H9 (cell line): ENCODE measurements around the gene ADAMTS17. TPM values are rescaled to one million over a fixed set of nuclear protein-coding genes. Genes with fewer than 3 reads are reported as not detected.

Experiments used
- DNase-seq: peaks from one replicate; pipeline ENCODE4 v3.0.0-alpha.2; 2017
- H2AFZ ChIP-seq: one replicate; pipeline ENCODE4 v1.6.1; 2013; ENCODE audit warnings: mild to moderate bottlenecking, low read length, control low read depth, moderate library complexity
- H2AK5ac ChIP-seq: 2 replicates; pipeline ENCODE4 v1.6.1; 2013; ENCODE audit warnings: low read length, control low read depth, mixed read lengths; ENCODE audit not compliant: insufficient read length
- H2BK120ac ChIP-seq: one replicate; pipeline ENCODE4 v1.6.1; 2013; ENCODE audit warnings: low read depth, mild to moderate bottlenecking, low read length, control low read depth, inconsistent platforms; ENCODE audit not compliant: poor library complexity, severe bottlenecking
- H2BK12ac ChIP-seq: 2 replicates; pipeline ENCODE4 v1.6.1; 2013; ENCODE audit warnings: low read length, control low read depth, mixed read lengths, low read depth; ENCODE audit not compliant: insufficient read length
- H2BK15ac ChIP-seq: 2 replicates; pipeline ENCODE4 v1.6.1; 2013; ENCODE audit warnings: low read depth, low read length, control low read depth
- H2BK20ac ChIP-seq: one replicate; pipeline ENCODE4 v1.6.1; 2013; ENCODE audit warnings: low read depth, mild to moderate bottlenecking, low read length, control low read depth, inconsistent platforms; ENCODE audit not compliant: poor library complexity, severe bottlenecking
- H2BK5ac ChIP-seq: 2 replicates; pipeline ENCODE4 v1.6.1; 2013; ENCODE audit warnings: low read length, control low read depth, mixed read lengths; ENCODE audit not compliant: insufficient read length
- H3K14ac ChIP-seq: 2 replicates; pipeline ENCODE4 v1.6.1; 2013; ENCODE audit warnings: low read length, control low read depth; ENCODE audit not compliant: insufficient read depth
- H3K18ac ChIP-seq: 2 replicates; pipeline ENCODE4 v1.6.1; 2013; ENCODE audit warnings: low read depth, mild to moderate bottlenecking, mixed read lengths, low read length, control low read depth; ENCODE audit not compliant: insufficient read length
- H3K23ac ChIP-seq: 2 replicates; pipeline ENCODE4 v1.6.1; 2013; ENCODE audit warnings: low read length, control low read depth, mixed read lengths, low read depth; ENCODE audit not compliant: insufficient read length
- H3K23me2 ChIP-seq: 2 replicates; pipeline ENCODE4 v1.6.1; 2013; ENCODE audit warnings: low read depth, mild to moderate bottlenecking, mixed read lengths, low read length, control low read depth; ENCODE audit not compliant: insufficient read length, poor library complexity, severe bottlenecking
- H3K27ac ChIP-seq: 2 replicates; pipeline ENCODE4 v1.5.1; 2013; ENCODE audit warnings: low read length, control low read depth, mixed read lengths, low read depth; ENCODE audit not compliant: insufficient read length
- H3K27me3 ChIP-seq: 2 replicates; pipeline ENCODE4 v1.6.1; 2013; ENCODE audit warnings: low read length, control low read depth, inconsistent platforms; ENCODE audit not compliant: insufficient read depth
- H3K4ac ChIP-seq: 2 replicates; pipeline ENCODE4 v1.6.1; 2013; ENCODE audit warnings: low read depth, mild to moderate bottlenecking, control low read depth, inconsistent platforms, low read length, moderate library complexity
- H3K4me1 ChIP-seq: 2 replicates; pipeline ENCODE4 v1.6.1; 2013; ENCODE audit warnings: low read length, control low read depth, inconsistent platforms; ENCODE audit not compliant: insufficient read depth
- H3K4me2 ChIP-seq: 2 replicates; pipeline ENCODE4 v1.6.1; 2013; ENCODE audit warnings: low read length, control low read depth, mixed read lengths; ENCODE audit not compliant: insufficient read length, insufficient read depth
- H3K56ac ChIP-seq: 2 replicates; pipeline ENCODE4 v1.6.1; 2013; ENCODE audit warnings: low read depth, mild to moderate bottlenecking, mixed read lengths, low read length, control low read depth; ENCODE audit not compliant: insufficient read length
- H3K79me1 ChIP-seq: 2 replicates; pipeline ENCODE4 v1.6.1; 2013; ENCODE audit warnings: low read depth, mild to moderate bottlenecking, moderate library complexity, low read length, control low read depth, inconsistent platforms; ENCODE audit not compliant: insufficient read depth, poor library complexity, severe bottlenecking
- H3K79me2 ChIP-seq: 2 replicates; pipeline ENCODE4 v1.6.1; 2013; ENCODE audit warnings: low read length, control low read depth, inconsistent platforms; ENCODE audit not compliant: insufficient read depth
- H3K9ac ChIP-seq: 2 replicates; pipeline ENCODE4 v1.6.1; 2013; ENCODE audit warnings: low read length, control low read depth, mixed read lengths; ENCODE audit not compliant: insufficient read length; ENCODE audit errors: extremely low read depth
- H3K9me3 ChIP-seq: one replicate; pipeline ENCODE4 v1.6.1; 2013; ENCODE audit warnings: low read depth, low read length, inconsistent platforms; ENCODE audit not compliant: control insufficient read depth
- H3T11ph ChIP-seq: one replicate; pipeline ENCODE4 v1.6.1; 2013; ENCODE audit warnings: mild to moderate bottlenecking, low read length, control low read depth, inconsistent platforms
- H4K20me1 ChIP-seq: one replicate; pipeline ENCODE4 v1.6.1; 2013; ENCODE audit not compliant: control insufficient read depth, insufficient read length, insufficient read depth
- H4K5ac ChIP-seq: 2 replicates; pipeline ENCODE4 v1.6.1; 2013; ENCODE audit warnings: low read depth, mild to moderate bottlenecking, mixed read lengths, low read length, control low read depth; ENCODE audit not compliant: insufficient read length
- H4K8ac ChIP-seq: replicated peaks from 2 replicates; pipeline ENCODE4 v1.6.1; 2013; ENCODE audit warnings: low read length, control low read depth, mixed read lengths, low read depth; ENCODE audit not compliant: insufficient read length
- H4K91ac ChIP-seq: 2 replicates; pipeline ENCODE4 v1.6.1; 2013; ENCODE audit warnings: low read depth, mild to moderate bottlenecking, moderate library complexity, mixed read lengths, low read length, control low read depth; ENCODE audit not compliant: insufficient read length
- H3K27ac Mint-ChIP-seq, 3 experiments: 2 replicates in 2 of 3; 3 replicates in 1 of 3; pipeline ENCODE4 v1.8.0; 2020 to 2021; ENCODE audit warnings: mixed read lengths in 3 of 3, mild to moderate bottlenecking in 1 of 3, moderate library complexity in 1 of 3
- H3K27me3 Mint-ChIP-seq: 2 replicates; pipeline ENCODE4 v1.8.0; 2021; ENCODE audit warnings: low read depth, mild to moderate bottlenecking, moderate library complexity, mixed read lengths
- H3K36me3 Mint-ChIP-seq, 3 experiments: 2 replicates in 2 of 3; 3 replicates in 1 of 3; pipeline ENCODE4 v1.8.0; 2020 to 2021; ENCODE audit warnings: low read depth in 3 of 3, mixed read lengths in 3 of 3; ENCODE audit not compliant: insufficient read depth in 1 of 3
- H3K4me1 Mint-ChIP-seq, 2 experiments: 2 replicates each; pipeline ENCODE4 v1.8.0; 2020; ENCODE audit warnings: mixed read lengths in 2 of 2
- H3K4me3 Mint-ChIP-seq, 2 experiments: 2 replicates in 1 of 2; 3 replicates in 1 of 2; pipeline ENCODE4 v1.8.0; 2020 to 2021; ENCODE audit warnings: mild to moderate bottlenecking in 2 of 2, mixed read lengths in 2 of 2, moderate library complexity in 1 of 2
- H3K9me3 Mint-ChIP-seq, 2 experiments: 2 replicates in 1 of 2; 3 replicates in 1 of 2; pipeline ENCODE4 v1.8.0; 2020; ENCODE audit warnings: mild to moderate bottlenecking in 2 of 2, mixed read lengths in 2 of 2, moderate library complexity in 1 of 2
- CTCF ChIP-seq: fragments of 200-600 bp; sonication (generic); conservative IDR thresholded peaks from 3 replicates; pipeline ENCODE4 v1.8.0; 2021; ENCODE audit warnings: antibody characterized with exemption, mild to moderate bottlenecking
- WGBS: extraction: QIAGEN DNeasy Blood & Tissue Kit; methylation state at CpG from one replicate; pipeline ENCODE4 v1.1.7; 2013; ENCODE audit warnings: missing lambda C conversion rate, low lambda C conversion rate, mixed read lengths; ENCODE audit not compliant: insufficient read length; ENCODE audit errors: extremely low coverage; 5-methylcytosine and 5-hydroxymethylcytosine counted together
- total RNA-seq: library from RNA; stranded (reverse); gene quantifications from 2 replicates; pipeline ENCODE4 v1.2.1, GENCODE V29; 2021

The ADAMTS17 gene
- total RNA-seq, 1 experiment from 2014 or later: 2.9 TPM

- Histone ChIP-seq H4K8ac (no peak overlapping the region), H3K14ac (no peak overlapping the region), H3K4ac (no peak overlapping the region), H3K9me3 (no peaks in the 10 kb centered on the region), H4K5ac (no peak overlapping the region), H3K9ac (no peak overlapping the region), H3K56ac (no peak overlapping the region), H2BK20ac (no peak overlapping the region), H2AK5ac (no peak overlapping the region), H3K4me2 (no peak overlapping the region), H3K23me2 (no peaks in the 10 kb centered on the region), H3K23ac (no peak overlapping the region), H2BK12ac (no peak overlapping the region), H2BK120ac (no peak overlapping the region), H3K4me1 (no peaks in the 10 kb centered on the region), H3K79me2 (no peaks in the 10 kb centered on the region), H3K27ac (no peak overlapping the region), H3K27me3 (no peaks in the 10 kb centered on the region), H3T11ph (no peak overlapping the region), H4K91ac (no peak overlapping the region), H2AFZ (no peak overlapping the region), H3K79me1 (no peaks in the 10 kb centered on the region), H4K20me1 (no peaks in the 10 kb centered on the region), H2BK5ac (no peak overlapping the region), H3K18ac (no peak overlapping the region), H2BK15ac (no peak overlapping the region)
- peaks cover 13 to 17% of the 10 kb centered on the region in 2 experiments for H3K4me1 Mint-ChIP-seq
- no CpG with 5 or more reads among the region's 5 CpGs for WGBS
- peaks cover 4 to 7% of the 10 kb centered on the region in 2 experiments; a peak in 3 of 5 replicates for H3K9me3 Mint-ChIP-seq
- DNase-seq: no peak
- H3K4me3 Mint-ChIP-seq: no peak overlapping the region
- no peak for TF ChIP-seq CTCF
- no peaks in the 10 kb centered on the region; the same call in none of the 2 replicates for H3K27me3 Mint-ChIP-seq
- H3K27ac Mint-ChIP-seq: no peak overlapping the region
- peaks cover 0 to 7% (median 6%) of the 10 kb centered on the region in 3 experiments; a peak in 4 of 7 replicates for H3K36me3 Mint-ChIP-seq
Observed at GRCh38 chr15:100022391-100022790, 319.4 kb downstream of the ADAMTS17 start.
